Duodenal mucosa (tissue), 2 donors: ENCODE data around the gene AMN.

Experiments used
- H3K27ac ChIP-seq: one replicate; pipeline ENCODE4 v1.7.0; 2013; ENCODE audit warnings: low read depth, low read length
- H3K27me3 ChIP-seq, 2 donors: one replicate each; pipeline ENCODE4 v1.7.0; 2013; ENCODE audit warnings: low read length in 2 of 2, control low read depth in 1 of 2; ENCODE audit not compliant: insufficient read depth in 2 of 2, control insufficient read depth in 1 of 2
- H3K36me3 ChIP-seq, 2 donors: one replicate each; pipeline ENCODE4 v1.7.0; 2013; ENCODE audit warnings: low read length in 2 of 2, control low read depth in 1 of 2; ENCODE audit not compliant: insufficient read depth in 2 of 2, control insufficient read depth in 1 of 2
- H3K4me1 ChIP-seq, 2 donors: one replicate each; pipeline ENCODE4 v1.7.0; 2013; ENCODE audit warnings: low read length in 2 of 2, control low read depth in 1 of 2; ENCODE audit not compliant: insufficient read depth in 2 of 2, control insufficient read depth in 1 of 2
- H3K4me3 ChIP-seq, 2 donors: one replicate each; pipeline ENCODE4 v1.7.0; 2013; ENCODE audit warnings: low read length in 2 of 2, low read depth in 1 of 2
- H3K9ac ChIP-seq, 2 donors: one replicate each; pipeline ENCODE4 v1.7.0; 2013; ENCODE audit warnings: low read length in 2 of 2, low read depth in 1 of 2
- H3K9me3 ChIP-seq, 2 donors: one replicate each; pipeline ENCODE4 v1.7.0; 2013; ENCODE audit warnings: low read length in 2 of 2, control low read depth in 1 of 2; ENCODE audit not compliant: control insufficient read depth in 1 of 2

AMN gene

GRCh38 chr14:102911991-102912761 lies 10.3 kb upstream of the AMN start:
- Histone ChIP-seq H3K4me3 (no peak overlapping the region), H3K9ac (no peak overlapping the region), H3K9me3 (no peaks in the 10 kb centered on the region), H3K27ac (no peak overlapping the region), H3K36me3 (peaks cover 0 to 14% of the 10 kb centered on the region in 2 donors), H3K27me3 (no peaks in the 10 kb centered on the region), H3K4me1 (peaks cover 0 to 6% of the 10 kb centered on the region in 2 donors)

DNA sequence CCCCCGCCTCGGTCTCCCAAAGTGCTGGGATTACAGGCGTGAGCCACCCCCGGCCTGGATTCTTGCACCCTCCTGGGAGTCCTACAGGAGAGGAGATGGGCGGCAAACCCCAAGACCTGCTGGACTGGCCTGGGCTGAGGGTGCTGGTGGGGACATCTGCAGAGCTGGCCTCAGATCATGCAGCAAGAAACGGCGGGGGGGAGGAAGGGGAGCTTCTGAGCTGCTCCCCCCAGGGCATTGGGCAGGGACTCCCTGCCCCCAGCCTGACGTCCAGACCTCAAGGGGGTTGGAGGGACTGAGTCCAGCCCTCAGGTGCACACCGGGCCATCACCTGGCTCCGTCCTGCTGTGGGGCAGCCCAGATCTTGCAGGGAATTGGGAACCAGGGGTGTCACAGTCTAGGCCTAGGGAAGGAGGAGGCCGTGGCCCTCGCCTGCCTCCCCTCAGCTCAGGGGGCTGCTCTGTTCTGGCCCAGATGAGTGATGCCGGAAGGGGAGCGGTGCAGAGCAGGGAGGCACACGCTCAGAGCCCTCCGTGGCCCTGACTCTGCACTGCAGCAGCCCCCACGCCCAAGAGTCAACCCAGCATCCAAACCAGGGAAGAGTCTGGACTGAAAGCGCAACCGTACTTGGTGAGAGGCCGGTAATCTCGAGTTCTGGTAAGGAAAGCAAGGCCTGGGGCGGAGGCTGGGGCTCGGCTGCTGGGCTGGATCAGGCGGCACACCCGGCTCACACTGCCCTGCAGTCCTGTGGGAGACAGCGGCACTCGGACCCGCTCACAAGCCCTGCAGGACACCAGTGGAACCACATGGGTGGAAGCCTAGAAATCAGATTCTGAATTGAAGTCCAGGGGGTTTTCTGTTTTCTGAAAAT lies 8.9 kb upstream of the AMN start:
- Histone ChIP-seq H3K27ac (no peak overlapping the region), H3K9ac (no peak overlapping the region), H3K27me3 (no peaks in the 10 kb centered on the region), H3K9me3 (no peaks in the 10 kb centered on the region), H3K4me3 (no peak overlapping the region), H3K4me1 (peaks cover 0 to 6% of the 10 kb centered on the region in 2 donors), H3K36me3 (peaks cover 0 to 6% of the 10 kb centered on the region in 2 donors)

DNA sequence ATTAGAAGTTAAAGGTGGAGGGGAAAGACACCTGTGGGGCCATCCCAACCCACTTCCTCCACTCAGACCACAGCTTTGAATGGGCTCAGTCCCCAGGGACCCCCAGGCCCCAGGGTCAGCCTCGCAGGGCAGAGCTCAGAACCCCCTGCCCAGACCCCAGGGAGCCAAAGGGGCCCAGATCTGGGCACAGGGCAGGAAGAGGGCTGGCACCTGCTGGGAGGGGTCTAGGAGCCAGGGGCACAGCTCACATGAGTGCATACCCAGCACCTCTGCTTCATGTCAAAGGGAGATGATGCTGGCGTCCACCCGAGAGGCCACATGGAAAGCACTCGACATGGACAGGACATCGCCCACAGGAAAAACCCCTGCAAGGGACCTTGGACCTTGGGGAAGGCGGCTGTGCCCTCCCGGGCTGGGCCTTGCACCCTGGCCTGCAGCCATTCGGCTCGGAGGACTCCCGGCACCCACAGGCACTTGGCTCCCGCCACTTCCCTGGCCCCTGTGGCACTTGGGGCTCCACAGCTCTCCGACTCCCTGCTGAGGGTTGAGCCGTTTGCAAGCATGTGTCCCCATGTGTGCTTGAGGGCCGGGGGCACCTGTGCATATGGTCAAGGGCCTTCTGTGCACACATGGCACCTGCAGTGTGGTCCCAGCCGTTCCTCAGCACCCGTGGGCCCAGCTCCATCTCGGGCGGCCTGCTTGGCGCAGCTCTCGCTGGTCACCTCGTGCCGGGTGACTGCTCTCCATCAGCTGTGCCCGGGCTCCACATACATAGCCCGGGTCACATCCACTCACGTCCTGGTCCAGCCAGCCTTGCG lies 7.8 kb upstream of the AMN start:
- Histone ChIP-seq H3K36me3 (peaks cover 0 to 5% of the 10 kb centered on the region in 2 donors), H3K9me3 (no peaks in the 10 kb centered on the region), H3K4me1 (peaks cover 0 to 6% of the 10 kb centered on the region in 2 donors), H3K4me3 (no peak overlapping the region), H3K27ac (no peak overlapping the region), H3K27me3 (no peaks in the 10 kb centered on the region), H3K9ac (no peak overlapping the region)

DNA sequence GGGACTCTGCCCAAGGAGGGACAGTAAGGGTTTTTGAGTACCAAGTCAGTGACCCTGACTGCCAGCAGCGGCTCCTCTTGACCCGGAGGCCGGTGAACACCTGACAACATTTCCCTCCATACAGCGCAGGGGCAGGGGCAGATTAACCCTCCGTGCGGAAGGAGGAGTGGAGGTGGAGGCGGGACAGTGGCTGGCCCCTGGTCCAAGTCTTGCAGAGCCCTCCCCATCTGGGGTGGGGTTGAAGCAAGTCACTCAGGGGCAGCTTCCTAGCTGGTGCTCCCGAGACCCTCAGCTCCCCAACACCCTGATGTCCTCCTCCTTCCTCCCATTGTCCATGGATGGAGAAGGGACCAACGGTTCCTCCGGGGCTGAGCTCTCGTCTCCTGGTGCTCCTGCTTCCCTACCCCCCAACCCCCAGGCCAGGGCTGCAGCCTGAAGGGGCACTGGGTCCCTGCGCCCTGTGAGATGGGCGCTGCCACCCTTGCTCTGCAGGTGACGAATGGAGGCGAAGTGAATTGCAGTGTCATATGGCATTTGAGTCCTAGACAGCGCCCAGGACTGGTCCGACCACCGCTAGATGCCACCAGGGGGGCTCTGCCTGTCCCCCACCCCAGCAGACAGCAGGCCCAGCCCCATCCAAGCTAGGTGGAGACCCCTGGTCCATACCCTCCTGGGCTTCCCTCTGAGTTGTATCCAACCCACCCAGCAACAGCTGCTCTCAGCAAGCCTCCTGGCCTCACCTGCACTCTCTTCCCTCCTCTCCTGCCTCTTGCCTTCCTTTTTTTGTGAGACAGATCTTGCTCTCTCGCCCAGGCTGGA lies 7.0 kb upstream of the AMN start:
- Histone ChIP-seq H3K9me3 (no peaks in the 10 kb centered on the region), H3K4me1 (peaks cover 0 to 6% of the 10 kb centered on the region in 2 donors), H3K36me3 (peaks cover 0 to 5% of the 10 kb centered on the region in 2 donors), H3K9ac (no peak overlapping the region), H3K27me3 (no peaks in the 10 kb centered on the region), H3K27ac (no peak overlapping the region), H3K4me3 (no peak overlapping the region)

- no peak overlapping the region for H3K27ac ChIP-seq
- H3K4me1 ChIP-seq, result peaks cover 0 to 6% of the 10 kb centered on the region in 2 donors
- peaks cover 0 to 5% of the 10 kb centered on the region in 2 donors for H3K36me3 ChIP-seq
- no peaks in the 10 kb centered on the region for H3K27me3 ChIP-seq
- no peaks in the 10 kb centered on the region for H3K9me3 ChIP-seq
- no peak overlapping the region for H3K4me3 ChIP-seq
- H3K9ac ChIP-seq, result no peak overlapping the region
These were observed 6.0 kb upstream of the AMN start for GRCh38 chr14:102916347-102917055.

DNA sequence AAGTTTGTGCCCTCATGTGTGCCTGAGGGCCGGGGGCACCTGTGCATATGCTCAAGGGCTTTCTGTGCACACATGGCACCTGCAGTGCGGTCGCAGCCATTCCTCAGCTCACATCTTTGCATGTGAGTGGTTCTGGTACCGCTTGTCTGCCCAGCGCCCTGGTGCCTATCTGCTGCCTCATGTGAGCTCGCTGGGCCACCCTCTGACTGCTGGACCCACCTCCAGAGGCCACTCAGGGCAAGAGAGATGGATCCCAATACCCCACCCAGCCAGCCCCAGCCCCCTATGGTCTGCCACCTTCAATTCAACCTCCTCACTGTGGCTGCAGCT lies 5.4 kb upstream of the AMN start:
- Histone ChIP-seq H3K9me3 (no peaks in the 10 kb centered on the region), H3K36me3 (peaks cover 0 to 1% of the 10 kb centered on the region in 2 donors), H3K27ac (no peak overlapping the region), H3K27me3 (peaks cover 0 to under 1% of the 10 kb centered on the region in 2 donors), H3K4me3 (no peak overlapping the region), H3K9ac (no peak overlapping the region), H3K4me1 (peaks cover 0 to 7% of the 10 kb centered on the region in 2 donors)

GRCh38 chr14:102917469-102918211 lies 4.8 kb upstream of the AMN start:
- no peaks in the 10 kb centered on the region for H3K9me3 ChIP-seq
- H3K27ac ChIP-seq, result no peak overlapping the region
- peaks cover 0 to 3% of the 10 kb centered on the region in 2 donors for H3K27me3 ChIP-seq
- no peak overlapping the region for H3K9ac ChIP-seq
- peaks cover 3 to 10% of the 10 kb centered on the region in 2 donors for H3K4me1 ChIP-seq
- H3K36me3 ChIP-seq, result no peaks in the 10 kb centered on the region
- H3K4me3 ChIP-seq, result no peak overlapping the region

DNA sequence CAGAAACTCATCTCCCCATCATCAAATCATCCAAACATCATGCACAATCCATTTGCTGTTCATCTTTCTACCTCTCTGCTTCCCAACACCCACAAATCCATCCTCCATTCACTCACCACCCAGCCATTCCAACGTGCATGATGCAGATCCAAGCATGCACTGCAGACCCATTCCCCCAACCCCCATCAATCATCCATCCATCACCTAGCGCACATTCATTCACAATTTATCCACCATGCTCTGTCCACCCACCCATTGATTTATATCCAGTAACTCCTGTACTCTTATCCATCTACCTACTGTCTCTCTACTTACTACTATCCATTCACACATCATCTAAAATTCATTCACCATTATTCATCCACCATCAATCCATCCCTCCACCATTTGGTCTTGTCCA lies 4.0 kb upstream of the AMN start:
- H3K4me3 ChIP-seq, result no peak overlapping the region
- peaks cover 0 to 7% of the 10 kb centered on the region in 2 donors for H3K27me3 ChIP-seq
- H3K9me3 ChIP-seq, result no peaks in the 10 kb centered on the region
- no peaks in the 10 kb centered on the region for H3K36me3 ChIP-seq
- H3K9ac ChIP-seq, result no peak overlapping the region
- no peak overlapping the region for H3K27ac ChIP-seq
- H3K4me1 ChIP-seq, result peaks cover 3 to 16% of the 10 kb centered on the region in 2 donors
